H1 (cell line): ENCODE data around the gene SEMG2. TPM values are rescaled to one million over a fixed set of nuclear protein-coding genes. Genes with fewer than 3 reads are reported as not detected.

Source experiments
- CTCF ChIA-PET: fragments of 300-600 bp; sonication (Branson Sonifier 250); formaldehyde crosslinking; loops from one replicate; lab custom pipeline; 2021; ENCODE audit not compliant: partially characterized antibody; lab: Charles Lee
- POLR2A ChIA-PET: fragments of 300-600 bp; sonication (Branson Sonifier 250); formaldehyde crosslinking; loops from one replicate; lab custom pipeline; 2021; ENCODE audit warnings: inconsistent platforms; ENCODE audit not compliant: partially characterized antibody; lab: Charles Lee
- DNase-seq, 2 experiments: peaks; one replicate each; pipeline versions ENCODE4 v3.0.0 to v3.0.0-alpha.2; 2010 to 2022; ENCODE audit warnings: low spot score in 2 of 2, low read depth in 1 of 2, mixed read lengths in 1 of 2
- FAIRE-seq: peaks from 2 replicates; lab custom pipeline; 2011; peaks lifted over from hg19 to GRCh38; lab: Jason Lieb, UNC
- H2AFZ ChIP-seq: 2 replicates; pipeline ENCODE4 v1.8.1; 2012; ENCODE audit warnings: low read length, inconsistent platforms
- H2AK5ac ChIP-seq: 2 replicates; pipeline ENCODE4 v1.6.1; 2013; ENCODE audit warnings: low read depth, low read length
- H2BK120ac ChIP-seq: replicated peaks from 2 replicates; pipeline ENCODE3; 2013; ENCODE audit warnings: low read depth, low read length, inconsistent platforms
- H2BK12ac ChIP-seq: 2 replicates; pipeline ENCODE4 v1.6.1; 2013; ENCODE audit warnings: low read depth, low read length
- H2BK15ac ChIP-seq: 2 replicates; pipeline ENCODE4 v1.6.1; 2013; ENCODE audit warnings: low read length
- H2BK20ac ChIP-seq: 2 replicates; pipeline ENCODE4 v1.6.1; 2013; ENCODE audit warnings: low read length
- H2BK5ac ChIP-seq: 2 replicates; pipeline ENCODE4 v1.6.1; 2013; ENCODE audit warnings: low read depth, low read length
- H3K14ac ChIP-seq: 2 replicates; pipeline ENCODE4 v1.6.1; 2013; ENCODE audit warnings: inconsistent platforms; ENCODE audit not compliant: insufficient read length
- H3K18ac ChIP-seq: 2 replicates; pipeline ENCODE4 v1.6.1; 2013; ENCODE audit warnings: low read length; ENCODE audit errors: extremely low read depth
- H3K23ac ChIP-seq: 2 replicates; pipeline ENCODE4 v1.6.1; 2013; ENCODE audit warnings: inconsistent platforms; ENCODE audit not compliant: insufficient read length
- H3K23me2 ChIP-seq: 2 replicates; pipeline ENCODE4 v1.6.1; 2013; ENCODE audit warnings: low read depth, low read length
- H3K27ac ChIP-seq: 2 replicates; pipeline ENCODE4 v1.6.1; 2011; ENCODE audit warnings: low read depth, low read length, inconsistent platforms
- H3K27me3 ChIP-seq, 4 experiments: replicated peaks in 1 of 4; 1 replicate in 1 of 4; 2 replicates in 3 of 4; pipeline versions ENCODE4 v1.6.1 to v1.8.1; 2011 to 2013; ENCODE audit warnings: low read length in 3 of 4, mild to moderate bottlenecking in 3 of 4, inconsistent platforms in 2 of 4, mixed read lengths in 2 of 4, moderate library complexity in 1 of 4; ENCODE audit not compliant: control insufficient read depth in 3 of 4, insufficient read depth in 3 of 4; ENCODE audit errors: extremely low read depth in 1 of 4
- H3K36me3 ChIP-seq, 4 experiments: 2 replicates each; pipeline versions ENCODE4 v1.6.1 to v1.8.1; 2011 to 2013; ENCODE audit warnings: mild to moderate bottlenecking in 4 of 4, low read length in 3 of 4, moderate library complexity in 2 of 4, control low read depth in 1 of 4, inconsistent platforms in 1 of 4; ENCODE audit not compliant: insufficient read depth in 4 of 4, control insufficient read depth in 2 of 4
- H3K4ac ChIP-seq: replicated peaks from 2 replicates; pipeline ENCODE3; 2013; ENCODE audit warnings: low read length, low read depth, mixed read lengths, inconsistent platforms; ENCODE audit not compliant: insufficient read length
- H3K4me1 ChIP-seq, 4 experiments: replicated peaks in 1 of 4; 1 replicate in 1 of 4; 2 replicates in 3 of 4; pipeline versions ENCODE4 v1.6.1 to v1.8.1; 2011 to 2013; ENCODE audit warnings: low read length in 3 of 4, inconsistent platforms in 2 of 4, mixed read lengths in 1 of 4; ENCODE audit not compliant: insufficient read depth in 4 of 4, control insufficient read depth in 3 of 4
- H3K4me2 ChIP-seq, 2 experiments: 2 replicates each; pipeline versions ENCODE4 v1.6.1 to v1.8.1; 2011 to 2013; ENCODE audit warnings: low read depth in 2 of 2, low read length in 2 of 2, control low read depth in 1 of 2, inconsistent platforms in 1 of 2, mild to moderate bottlenecking in 1 of 2; ENCODE audit not compliant: insufficient read depth in 1 of 2
- H3K4me3 ChIP-seq, 4 experiments: fragments of 200-600, 300-600 bp in 1 of 4; sonication (generic), shearing (Covaris generic), sonication (Bioruptor Twin) in 1 of 4; 2 replicates each; pipeline versions ENCODE4 v1.5.1 to v1.8.1; 2011 to 2016; ENCODE audit warnings: low read length in 4 of 4, low read depth in 3 of 4, control low read depth in 2 of 4, inconsistent platforms in 2 of 4, mild to moderate bottlenecking in 2 of 4, mixed read lengths in 1 of 4, moderate library complexity in 1 of 4; ENCODE audit not compliant: insufficient read depth in 2 of 4; ENCODE audit errors: extremely low read depth in 1 of 4
- H3K56ac ChIP-seq: replicated peaks from 2 replicates; pipeline ENCODE3; 2013; ENCODE audit warnings: low read depth, mild to moderate bottlenecking, mixed read lengths, low read length, inconsistent platforms; ENCODE audit not compliant: insufficient read length
- H3K79me1 ChIP-seq: 2 replicates; pipeline ENCODE4 v1.6.1; 2013; ENCODE audit warnings: low read depth, low read length, control low read depth
- H3K79me2 ChIP-seq, 2 experiments: 2 replicates each; pipeline versions ENCODE4 v1.6.1 to v1.8.1; 2012 to 2013; ENCODE audit warnings: low read length in 2 of 2, mild to moderate bottlenecking in 2 of 2, inconsistent platforms in 1 of 2; ENCODE audit not compliant: insufficient read depth in 2 of 2, control insufficient read depth in 1 of 2
- H3K9ac ChIP-seq, 4 experiments: replicated peaks in 1 of 4; 1 replicate in 1 of 4; 2 replicates in 3 of 4; pipeline versions ENCODE4 v1.6.1 to v1.8.1; 2011 to 2013; ENCODE audit warnings: low read depth in 3 of 4, low read length in 3 of 4, control low read depth in 2 of 4, mild to moderate bottlenecking in 2 of 4, moderate library complexity in 2 of 4, inconsistent platforms in 1 of 4; ENCODE audit errors: extremely low read depth in 1 of 4
- H3K9me3 ChIP-seq, 2 experiments: 2 replicates each; pipeline versions ENCODE4 v1.6.1 to v1.8.1; 2012 to 2013; ENCODE audit warnings: mild to moderate bottlenecking in 2 of 2, moderate library complexity in 2 of 2, control low read depth in 1 of 2, inconsistent platforms in 1 of 2, low read depth in 1 of 2, low read length in 1 of 2, mixed read lengths in 1 of 2; ENCODE audit not compliant: insufficient read depth in 2 of 2
- H4K20me1 ChIP-seq, 2 experiments: replicated peaks in 1 of 2; 2 replicates each; pipeline versions ENCODE3 to v1.8.1; 2011 to 2013; ENCODE audit warnings: inconsistent platforms in 2 of 2, low read length in 2 of 2, mild to moderate bottlenecking in 1 of 2; ENCODE audit not compliant: insufficient read depth in 2 of 2, control insufficient read depth in 1 of 2
- H4K5ac ChIP-seq: 2 replicates; pipeline ENCODE4 v1.6.1; 2013; ENCODE audit warnings: low read length, low read depth, mixed read lengths, inconsistent platforms; ENCODE audit not compliant: insufficient read length
- H4K8ac ChIP-seq: 2 replicates; pipeline ENCODE4 v1.8.0; 2013; ENCODE audit warnings: mild to moderate bottlenecking, moderate library complexity, low read length, inconsistent platforms; ENCODE audit not compliant: insufficient read depth; ENCODE audit errors: extremely low read depth
- H4K91ac ChIP-seq: replicated peaks from 2 replicates; pipeline ENCODE3; 2013; ENCODE audit warnings: low read length, mixed read lengths, inconsistent platforms; ENCODE audit not compliant: insufficient read length
- ASH2L ChIP-seq: fragments of 200-600, 300-600 bp; sonication (generic); IDR thresholded peaks from one replicate; pipeline ENCODE4 v1.7.1; 2017; ENCODE audit warnings: low read length
- ATF3 ChIP-seq: IDR thresholded peaks from 2 replicates; pipeline ENCODE4 v1.6.1; 2011; ENCODE audit warnings: low read depth, mild to moderate bottlenecking, low read length; ENCODE audit not compliant: insufficient read depth
- EGR1 ChIP-seq: IDR thresholded peaks from 2 replicates; pipeline ENCODE4 v1.6.1; 2011; ENCODE audit warnings: low read depth, low read length, borderline replicate concordance
- GTF2F1 ChIP-seq: IDR thresholded peaks from 2 replicates; pipeline ENCODE4 v1.6.1; 2012; ENCODE audit warnings: low read depth, low read length, improper control_type of control experiment, borderline replicate concordance
- HDAC6 ChIP-seq: IDR thresholded peaks from one replicate; pipeline ENCODE4 v1.7.1; 2012; ENCODE audit warnings: low read depth, mild to moderate bottlenecking, inconsistent platforms, low read length, moderate library complexity
- MAX ChIP-seq: IDR thresholded peaks from 2 replicates; pipeline ENCODE4 v1.6.1; 2012; ENCODE audit warnings: inconsistent platforms
- NRF1 ChIP-seq: IDR thresholded peaks from 2 replicates; pipeline ENCODE4 v1.6.1; 2011; ENCODE audit warnings: mild to moderate bottlenecking, low read depth, low read length, improper control_type of control experiment
- POLR2AphosphoS5 ChIP-seq: IDR thresholded peaks from 2 replicates; pipeline ENCODE4 v1.6.1; 2011; ENCODE audit warnings: low read depth, low read length
- WGBS, 2 experiments: shearing (Covaris generic) in 1 of 2; methylation state at CpG; one replicate each; pipeline versions ENCODE4 v1.1.6 to v1.1.7; 2013 to 2015; ENCODE audit warnings: low lambda C conversion rate in 2 of 2, mixed read lengths in 2 of 2, inconsistent platforms in 1 of 2, low coverage in 1 of 2, missing lambda C conversion rate in 1 of 2; ENCODE audit not compliant: insufficient replicate concordance in 2 of 2, insufficient coverage in 1 of 2, insufficient read length in 1 of 2; ENCODE audit errors: extremely low coverage in 1 of 2, missing lambda C conversion rate in 1 of 2; 5-methylcytosine and 5-hydroxymethylcytosine counted together
- polyA plus RNA-seq, 7 experiments: library from polyadenylated mRNA; depleted of rRNA in 3 of 7; stranded (reverse) in 5 of 7; unstranded in 2 of 7; fragments of >200 nt in 5 of 7; fragments of 200-250 nt in 2 of 7; gene quantifications; 1 replicate in 5 of 7; 2 replicates in 1 of 7; 4 replicates in 1 of 7; pipeline versions ENCODE4 v1.2.1 to v1.2.3, GENCODE V29; 2011 to 2013; ENCODE audit warnings: missing spikeins in 2 of 7, mixed read lengths in 2 of 7
- total RNA-seq: library from RNA; stranded (reverse); fragmentation: NEBNext Ultra II Directional; extraction: Animal tissue kit (Norgen Biotek cat#: 25700); gene quantifications from 2 replicates; pipeline ENCODE4 v1.2.1, GENCODE V29; 2021

The SEMG2 gene
- total and polyA plus RNA-seq, 2 of the 8 experiments (the other 6 are each of a cell fraction or from before 2014, with no cell fraction given): not detected

GRCh38 chr20:45257711-45258110, 36.5 kb downstream of the SEMG2 start:
- Histone ChIP-seq H2BK120ac (no peak overlapping the region), H3K18ac (no peak overlapping the region), H3K4ac (no peak overlapping the region), H2AFZ (no peak overlapping the region), H3K4me2 (no peak overlapping the region), H3K79me2 (no peaks in the 10 kb centered on the region), H4K91ac (no peak overlapping the region), H2BK20ac (no peak overlapping the region), H4K5ac (no peak overlapping the region), H2BK12ac (no peak overlapping the region), H3K9ac (no peak overlapping the region), H3K27me3 (no peaks in the 10 kb centered on the region; a peak in 1 of 7 replicates), H3K14ac (no peak overlapping the region), H3K36me3 (no peaks in the 10 kb centered on the region), H2AK5ac (no peak overlapping the region), H3K23me2 (no peaks in the 10 kb centered on the region), H4K20me1 (no peaks in the 10 kb centered on the region), H3K27ac (no peak overlapping the region), H4K8ac (no peak overlapping the region), H3K4me3 (no peak overlapping the region), H3K56ac (no peak overlapping the region), H3K79me1 (no peaks in the 10 kb centered on the region), H3K9me3 (no peaks in the 10 kb centered on the region), H3K23ac (no peak overlapping the region), H2BK15ac (no peak overlapping the region), H3K4me1 (peaks cover 0 to 6% (median 3%) of the 10 kb centered on the region in 4 experiments; a peak in 5 of 7 replicates), H2BK5ac (no peak overlapping the region)
- ChIA-PET CTCF (interaction anchor here (1.5 to 2.9 kb wide), 2 partner anchors 33 to 36 kb away, joined by 3 to 14 read pairs; no protein-coding TSS in a partner anchor), POLR2A (no interaction called here)
- WGBS, 2 experiments: 88% methylated on average over 7 of the region's 7 CpGs; no CpG with 5 or more reads in 1 of the 2 experiments
- no peak for TF ChIP-seq ATF3
- no peak for TF ChIP-seq MAX
- TF ChIP-seq GTF2F1: no peak
- no peak for TF ChIP-seq EGR1
- TF ChIP-seq ASH2L: no peak
- no peak for TF ChIP-seq NRF1
- TF ChIP-seq HDAC6: no peak
- no peak for TF ChIP-seq POLR2AphosphoS5
- DNase-seq (no peak), FAIRE-seq (no peak)
